Esophagus mucosa (tissue), 1 donor: ENCODE results near the gene LGR5. TPM values are rescaled to one million over a fixed set of nuclear protein-coding genes. Genes with fewer than 3 reads are reported as not detected.
"Not testable (repeated sequence)": the region's sequence is repeated elsewhere in the genome, so short reads cannot be mapped to it uniquely, and the experiment has no call there.

Experiments
- ATAC-seq: fragments of 200-7000 bp; cut with Tn5 transposase; one replicate; pipeline ENCODE4 v1.9.1; 2020
- total RNA-seq: library from RNA; stranded (reverse); gene quantifications from one replicate; pipeline ENCODE4 v1.2.4, GENCODE V29; 2023
- donor health status: DM: yes; HTN: yes; CAD: no.

LGR5 gene
- total RNA-seq, 1 donor from 2014 or later = not detected

GRCh38 chr12:71477609-71478008 lies 38.0 kb downstream of the LGR5 start:
- no peak for ATAC-seq

DNA sequence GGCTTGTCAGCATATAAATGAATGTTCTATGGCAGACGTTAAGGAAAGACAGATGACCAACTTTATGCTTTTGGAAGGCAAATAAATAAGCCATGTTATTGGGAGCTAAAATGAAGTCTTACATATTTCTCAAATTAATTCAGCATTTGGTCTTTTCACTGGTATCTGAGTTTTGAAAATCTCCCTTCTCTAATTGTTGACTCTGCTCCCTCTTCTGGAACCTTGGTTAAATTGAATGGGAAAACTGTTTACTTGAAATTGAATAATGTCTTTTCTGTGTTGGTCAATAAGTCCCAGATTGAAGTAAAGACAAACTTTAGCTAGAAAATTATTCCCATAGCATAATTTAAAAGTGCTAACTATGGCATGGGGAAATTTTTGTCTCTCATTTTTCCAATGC lies 38.7 kb downstream of the LGR5 start:
- no peak for ATAC-seq

GRCh38 chr12:71484272-71484905 lies 44.8 kb downstream of the LGR5 start:
- no peak for ATAC-seq

GRCh38 chr12:71490844-71491243 lies 51.2 kb downstream of the LGR5 start:
- ATAC-seq = not testable (repeated sequence)

DNA sequence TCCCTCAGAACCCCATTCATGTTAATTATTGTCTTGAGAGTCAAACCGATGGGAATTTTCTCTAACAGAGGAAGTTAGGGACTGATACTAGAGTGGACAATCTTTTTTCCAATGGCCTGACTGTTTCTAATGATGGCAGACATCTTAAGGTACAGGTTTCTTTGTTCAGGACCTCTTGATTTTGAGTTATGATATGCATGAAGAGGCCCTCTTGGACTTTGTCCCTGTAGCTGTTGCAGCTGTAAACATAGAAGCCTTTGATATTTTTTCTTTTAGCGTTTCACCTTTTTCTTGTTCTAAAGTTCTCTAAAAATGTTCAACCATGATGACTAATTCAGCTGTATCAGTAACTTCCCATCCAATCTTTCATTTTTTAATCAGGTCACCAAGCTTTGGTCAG lies 53.0 kb downstream of the LGR5 start:
- no peak for ATAC-seq

DNA sequence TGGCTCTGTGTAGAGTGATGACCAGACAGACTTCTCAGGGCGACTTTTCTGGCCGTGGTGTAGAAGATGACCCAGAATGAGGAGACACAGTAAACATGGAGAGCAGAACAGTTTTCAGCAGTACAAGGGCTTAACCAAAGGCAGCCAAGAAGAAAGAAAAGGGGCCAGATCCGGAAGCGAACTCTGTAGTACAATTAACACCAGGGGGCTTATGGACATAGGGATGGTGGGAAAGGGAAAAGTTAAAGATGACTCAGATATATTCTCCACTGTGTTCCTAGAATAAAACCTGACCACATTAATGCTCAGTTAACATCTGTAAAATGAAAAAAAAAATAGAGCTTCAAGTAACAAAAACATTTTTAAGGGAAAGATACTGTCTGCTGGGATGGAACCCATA lies 60.2 kb downstream of the LGR5 start:
- ATAC-seq = no peak

- ATAC-seq = no peak
Measured at GRCh38 chr12:71503579-71504391, 64.2 kb downstream of the LGR5 start.

GRCh38 chr12:71504476-71504875 lies 64.9 kb downstream of the LGR5 start:
- no peak for ATAC-seq

DNA sequence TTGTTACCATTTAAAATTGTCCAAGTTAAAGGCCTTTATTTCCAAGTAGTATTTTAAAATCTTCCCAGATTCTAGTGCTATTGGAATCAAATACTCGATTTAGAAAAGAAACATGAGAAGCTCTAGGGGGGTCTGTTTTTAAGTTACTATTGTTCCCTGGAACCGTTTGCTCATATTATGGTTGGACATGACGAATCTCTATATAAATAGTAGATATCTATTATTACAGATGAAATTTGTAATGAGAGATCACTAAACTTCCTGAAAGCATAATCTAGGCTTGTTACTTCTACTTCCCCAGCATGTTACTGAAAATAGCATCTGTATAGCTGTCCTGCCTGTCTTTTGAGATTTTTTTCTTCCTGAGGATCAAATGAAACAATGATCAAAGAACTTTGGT lies 70.1 kb downstream of the LGR5 start:
- ATAC-seq = no peak

GRCh38 chr12:71517145-71517846 lies 77.7 kb downstream of the LGR5 start:
- ATAC-seq = no peak

DNA sequence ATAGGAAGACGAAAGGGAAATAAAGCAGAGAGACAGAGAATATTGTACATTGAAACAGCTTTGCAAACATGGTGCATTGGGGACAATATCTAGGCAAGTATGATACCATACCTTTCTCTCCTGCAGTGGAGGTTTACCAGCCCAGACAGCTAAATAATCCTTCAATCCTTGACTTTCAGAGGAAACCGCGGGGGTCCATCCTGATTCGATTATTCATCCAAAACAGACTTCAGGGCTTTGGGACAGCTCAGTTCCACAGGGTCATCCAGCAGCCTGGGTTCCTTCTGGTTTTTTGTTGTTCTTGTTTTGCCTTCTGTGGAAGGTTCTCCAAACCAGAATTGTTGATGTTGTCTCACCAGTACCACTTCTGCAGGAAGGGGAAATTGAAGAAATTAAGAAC lies 81.5 kb downstream of the LGR5 start:
- no peak for ATAC-seq

DNA sequence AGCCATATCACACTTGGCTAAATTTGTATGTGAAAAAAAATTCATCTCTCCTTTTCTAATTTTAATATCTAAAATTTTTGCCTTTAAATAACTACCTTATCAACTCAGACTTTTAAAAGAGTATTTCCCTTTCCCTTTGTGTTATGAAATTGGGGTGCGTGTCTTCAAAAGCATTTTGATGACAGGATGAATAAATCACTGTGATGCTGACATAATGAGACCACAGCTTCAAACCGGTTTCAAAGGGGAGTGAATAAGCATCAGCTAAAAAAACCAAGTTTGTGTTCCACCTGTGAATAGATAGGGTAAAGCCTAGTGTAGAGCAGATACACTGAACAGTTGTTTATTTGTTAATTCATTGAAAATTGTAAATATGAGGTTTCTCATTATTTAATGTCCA lies 85.0 kb downstream of the LGR5 start:
- no peak for ATAC-seq

DNA sequence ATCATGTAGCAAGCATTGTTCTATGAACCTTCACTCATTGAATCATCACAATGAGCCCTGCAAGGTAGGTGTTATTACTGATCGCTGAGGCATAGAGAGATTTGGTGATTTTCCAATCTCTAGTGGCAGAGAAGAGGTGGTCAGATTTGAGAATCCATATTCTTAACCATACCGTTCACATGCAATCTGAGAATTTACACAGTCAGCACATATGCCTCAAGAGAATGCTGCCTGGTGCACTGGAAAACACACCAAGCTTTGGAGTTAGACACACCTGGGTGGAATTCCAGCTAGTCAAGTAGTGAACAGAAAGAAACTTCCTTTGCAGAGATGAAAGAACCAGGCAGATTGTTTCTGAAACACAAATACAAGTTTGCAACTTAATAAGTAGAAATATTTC lies 94.1 kb downstream of the LGR5 start:
- ATAC-seq = no peak

DNA sequence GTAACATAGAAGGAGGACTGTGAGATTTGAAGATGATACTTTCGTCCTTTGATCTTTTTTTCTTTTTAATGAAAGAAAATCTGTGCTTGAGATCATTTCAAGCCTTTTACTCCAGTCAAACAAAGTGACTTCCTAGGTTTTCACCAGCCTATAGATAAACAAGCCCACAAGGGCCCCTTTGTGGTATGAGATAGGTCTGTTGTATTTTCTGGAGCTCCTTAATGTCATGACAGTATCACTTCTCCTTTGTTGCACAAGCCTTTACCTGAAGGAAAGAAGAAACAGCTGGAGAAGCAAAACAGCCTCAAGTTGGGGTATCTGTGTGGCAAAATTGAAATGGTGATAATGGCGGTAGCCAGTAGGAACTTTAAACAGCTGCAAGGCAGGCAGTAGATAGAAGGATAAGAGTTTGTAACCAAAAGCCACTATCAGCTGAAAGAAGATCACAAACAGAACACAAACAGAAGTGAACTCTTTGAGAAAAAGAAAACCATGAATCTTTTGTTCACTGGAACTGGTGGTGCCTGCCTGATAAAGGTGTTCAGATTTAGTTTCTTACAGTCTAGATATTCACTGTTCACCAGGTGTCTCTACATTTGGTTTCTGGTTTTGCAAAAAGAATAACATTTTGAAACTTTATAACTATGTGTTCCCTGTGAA lies 96.8 kb downstream of the LGR5 start:
- no peak for ATAC-seq

GRCh38 chr12:71536939-71537622 lies 97.5 kb downstream of the LGR5 start:
- no peak for ATAC-seq

GRCh38 chr12:71538807-71539206 lies 99.2 kb downstream of the LGR5 start:
- no peak for ATAC-seq

GRCh38 chr12:71541583-71541982 lies 102.0 kb downstream of the LGR5 start:
- ATAC-seq = no peak

DNA sequence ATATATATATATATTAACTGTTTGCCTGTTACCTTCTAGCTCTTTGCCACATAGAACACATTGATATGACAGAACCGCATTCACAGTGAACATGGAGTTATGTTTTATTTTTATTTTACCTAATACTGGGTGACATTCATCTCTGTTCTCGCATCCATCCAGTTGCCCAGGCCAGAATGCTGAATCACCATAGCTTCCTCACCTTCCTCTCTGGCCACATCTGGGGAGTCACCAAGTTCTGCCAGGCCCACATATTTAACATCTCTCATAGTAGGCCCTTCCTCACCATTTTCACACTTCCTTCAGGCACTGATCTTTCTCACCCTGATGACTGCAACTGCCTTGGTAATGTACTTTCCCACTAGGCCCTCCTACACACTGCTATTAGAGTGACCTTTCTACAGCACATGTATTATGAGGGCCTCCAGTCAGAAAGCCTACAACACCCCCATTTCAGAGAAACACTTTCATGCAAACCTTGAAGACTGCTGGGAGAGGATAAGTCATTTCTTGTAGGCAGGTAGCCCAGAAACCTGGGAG lies 106.8 kb downstream of the LGR5 start:
- ATAC-seq = no peak

DNA sequence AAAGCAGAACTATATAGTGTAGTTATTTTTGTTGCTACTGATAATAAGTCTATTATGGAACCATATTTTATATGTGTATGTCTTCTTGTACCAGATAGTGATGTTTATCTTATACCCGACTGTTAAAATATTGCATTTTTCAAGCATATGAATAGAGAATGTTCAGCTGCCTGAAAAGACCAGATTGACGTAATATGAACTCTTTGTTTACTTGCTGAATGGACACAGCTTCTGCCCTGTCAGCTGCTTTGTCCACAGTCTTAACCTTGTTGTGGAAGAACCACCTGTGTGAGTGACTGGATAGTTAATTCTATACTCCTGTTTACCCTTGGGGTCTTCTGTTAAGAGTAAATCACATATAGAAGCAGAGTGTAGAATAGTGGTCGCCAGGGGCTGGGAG lies 109.3 kb downstream of the LGR5 start:
- no peak for ATAC-seq

DNA sequence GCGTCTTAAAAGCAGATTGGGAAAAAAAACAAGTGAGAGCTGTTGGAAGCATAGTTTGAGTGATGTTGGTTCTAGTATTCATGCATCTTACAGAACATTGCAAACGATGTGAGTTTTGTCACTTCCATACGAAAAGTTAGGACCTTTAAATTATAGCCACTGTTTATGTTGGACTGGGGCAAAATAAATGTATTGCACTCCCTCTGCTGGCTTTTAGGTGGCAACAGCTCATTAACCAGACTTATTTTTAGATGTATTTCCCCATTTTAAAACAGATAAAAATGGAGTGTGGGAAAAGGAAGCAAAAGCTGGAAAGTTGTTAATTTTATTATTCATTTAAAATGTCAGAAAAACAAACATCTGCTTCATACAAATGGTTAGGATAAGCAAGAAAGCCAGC lies 111.9 kb downstream of the LGR5 start:
- no peak for ATAC-seq

GRCh38 chr12:71552728-71553501 lies 113.3 kb downstream of the LGR5 start:
- ATAC-seq = no peak

DNA sequence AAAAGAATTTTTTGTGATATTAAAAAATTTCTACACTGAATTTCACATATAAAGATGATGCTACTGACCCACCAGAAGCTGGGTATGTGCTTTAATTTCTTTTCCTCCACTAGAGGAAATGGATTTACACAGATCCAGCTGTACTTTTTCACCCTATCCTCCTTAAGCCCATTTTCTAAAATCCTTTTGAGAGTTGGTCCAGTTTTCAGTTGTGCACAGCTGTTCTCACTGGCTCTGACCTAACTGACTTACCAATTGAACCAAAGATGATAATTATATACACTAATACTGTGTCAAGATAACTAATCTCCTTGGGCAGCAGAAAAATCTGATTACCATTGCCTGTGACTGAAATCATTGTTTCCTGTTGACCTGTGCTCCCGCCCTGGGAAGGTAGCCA lies 115.6 kb downstream of the LGR5 start:
- no peak for ATAC-seq
